ENCODE data around the gene RECQL. TPM values are rescaled to one million over a fixed set of nuclear protein-coding genes. Genes with fewer than 3 reads are reported as not detected.

Gene RECQL
- total RNA-seq, 4 donors from 2014 or later, result 14.0 to 32.5 (median 22.3) TPM

DNA sequence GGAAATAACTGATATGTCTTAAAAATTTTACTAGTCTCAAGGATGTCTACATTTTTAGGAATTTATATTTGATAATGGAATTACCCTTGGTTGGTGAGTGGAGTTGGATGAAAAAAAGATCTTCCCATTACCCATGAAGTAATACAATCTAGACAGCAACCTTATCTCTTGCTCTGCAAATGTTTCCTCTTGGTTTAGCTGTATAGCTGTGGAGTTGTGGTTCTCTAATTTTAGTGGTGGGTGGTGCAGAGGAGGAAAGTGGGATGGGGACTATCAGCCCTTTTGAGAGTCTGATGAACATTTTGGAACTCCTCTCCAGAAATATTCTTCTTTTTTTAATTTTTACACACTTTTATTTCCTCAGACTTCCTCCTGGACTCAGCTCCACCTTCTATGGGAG is 41.7 kb upstream of the RECQL start:
- Histone ChIP-seq H3K27me3 (no peaks in the 10 kb centered on the region), H3K36me3 (no peaks in the 10 kb centered on the region), H3K4me1 (no peaks in the 10 kb centered on the region), H3K27ac (no peak overlapping the region), H3K4me3 (no peak overlapping the region), H3K9me3 (no peaks in the 10 kb centered on the region)
- ATAC-seq (no peak), DNase-seq (no peak)
- intact Hi-C loops (cut with DNase I; ENCODE audit: low total_unique reads), result no loop called here
- TF ChIP-seq CTCF (IDR thresholded peaks at IDR 0.05 in 4 of 5, conservative IDR thresholded peaks at IDR 0.05 in 1 of 5), result no peak
- no peak for TF ChIP-seq POLR2A (IDR thresholded peaks at IDR 0.05)
- in situ Hi-C loops (cut with MboI; ENCODE audit: low sequenced_read_pairs in 4 of 4), result no loop called here

DNA sequence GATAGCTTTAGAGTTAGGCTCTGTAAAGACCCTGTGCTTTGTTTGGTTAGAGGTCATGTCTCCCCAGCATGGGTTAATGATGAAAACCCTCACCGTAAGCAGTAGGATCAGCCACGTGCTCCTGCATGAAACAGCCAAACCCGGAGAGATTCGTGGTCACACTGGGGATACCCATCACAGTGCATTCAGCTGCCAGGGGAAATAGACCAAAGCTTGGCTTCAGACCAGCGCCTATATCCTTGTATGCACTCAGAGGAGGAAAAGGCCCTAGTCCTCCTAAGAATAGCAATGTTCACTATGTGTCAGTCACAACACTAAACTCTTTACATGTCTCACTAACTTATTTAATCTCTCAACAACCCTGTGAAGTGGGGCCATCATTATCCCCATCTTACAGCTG is 41.0 kb upstream of the RECQL start:
- no peak overlapping the region for H3K27ac ChIP-seq
- in situ Hi-C loops (cut with MboI; ENCODE audit: low sequenced_read_pairs in 4 of 4) (no loop called here), intact Hi-C loops (cut with DNase I; ENCODE audit: low total_unique reads) (no loop called here)
- H3K36me3 ChIP-seq, result no peaks in the 10 kb centered on the region
- no peaks in the 10 kb centered on the region for H3K4me1 ChIP-seq
- H3K27me3 ChIP-seq, result no peaks in the 10 kb centered on the region
- no peak for DNase-seq
- no peak overlapping the region for H3K4me3 ChIP-seq
- H3K9me3 ChIP-seq, result no peaks in the 10 kb centered on the region
- ATAC-seq, result no peak
- no peak for TF ChIP-seq POLR2A (IDR thresholded peaks at IDR 0.05)
- TF ChIP-seq CTCF (IDR thresholded peaks at IDR 0.05 in 4 of 5, conservative IDR thresholded peaks at IDR 0.05 in 1 of 5), result no peak

DNA sequence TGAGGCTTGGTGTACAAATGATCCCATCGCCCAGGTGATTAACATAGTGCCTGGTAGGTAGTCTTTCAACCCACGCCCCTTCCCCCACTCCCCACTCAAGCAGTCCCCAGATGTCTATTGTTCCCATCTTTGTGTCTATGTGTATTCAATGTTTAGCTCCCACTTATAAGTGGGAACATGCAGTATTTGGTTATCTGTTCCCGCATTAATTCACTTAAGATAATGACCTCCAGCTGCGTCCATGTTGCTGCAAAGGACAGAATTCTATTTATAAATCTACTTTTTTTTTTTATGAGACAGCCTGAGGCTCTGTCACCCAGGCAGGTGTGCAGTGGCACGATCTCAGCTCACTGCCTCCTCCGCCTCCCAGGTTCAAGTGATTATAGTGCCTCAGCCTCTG is 40.3 kb upstream of the RECQL start:
- intact Hi-C loops (cut with DNase I; ENCODE audit: low total_unique reads) (no loop called here), in situ Hi-C loops (cut with MboI; ENCODE audit: low sequenced_read_pairs in 4 of 4) (no loop called here)
- Histone ChIP-seq H3K27ac (no peak overlapping the region), H3K4me3 (no peak overlapping the region), H3K36me3 (no peaks in the 10 kb centered on the region), H3K4me1 (no peaks in the 10 kb centered on the region), H3K9me3 (no peaks in the 10 kb centered on the region), H3K27me3 (no peaks in the 10 kb centered on the region)
- ATAC-seq, result no peak
- no peak for DNase-seq
- TF ChIP-seq POLR2A (IDR thresholded peaks at IDR 0.05) (no peak), CTCF (IDR thresholded peaks at IDR 0.05 in 4 of 5, conservative IDR thresholded peaks at IDR 0.05 in 1 of 5) (no peak)

DNA sequence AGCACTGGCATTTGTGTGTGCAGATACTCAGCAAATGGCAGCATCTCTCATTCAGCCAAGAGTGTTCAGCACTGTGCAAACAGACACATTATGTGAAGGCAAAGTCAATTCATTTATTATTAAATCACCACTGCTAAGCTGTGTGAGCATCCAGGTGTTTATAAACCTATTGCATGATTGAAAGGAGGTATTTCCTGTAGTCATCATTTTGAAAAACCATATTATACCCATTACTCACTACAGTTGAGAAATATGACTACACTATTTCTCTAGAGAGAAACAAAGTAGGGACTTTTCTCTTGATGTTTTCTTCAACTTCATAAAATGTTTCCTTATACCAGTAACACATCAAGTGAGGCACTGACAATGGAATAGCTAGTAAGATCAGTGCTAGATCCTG is 38.4 kb upstream of the RECQL start:
- H3K4me3 ChIP-seq, result no peak overlapping the region
- no peaks in the 10 kb centered on the region for H3K27me3 ChIP-seq
- in situ Hi-C loops (cut with MboI; ENCODE audit: low sequenced_read_pairs in 4 of 4) (no loop called here), intact Hi-C loops (cut with DNase I; ENCODE audit: low total_unique reads) (no loop called here)
- H3K27ac ChIP-seq, result no peak overlapping the region
- H3K9me3 ChIP-seq, result no peaks in the 10 kb centered on the region
- TF ChIP-seq CTCF (IDR thresholded peaks at IDR 0.05 in 4 of 5, conservative IDR thresholded peaks at IDR 0.05 in 1 of 5) (no peak), POLR2A (IDR thresholded peaks at IDR 0.05) (no peak)
- H3K36me3 ChIP-seq, result no peaks in the 10 kb centered on the region
- ATAC-seq (no peak), DNase-seq (no peak)
- no peaks in the 10 kb centered on the region for H3K4me1 ChIP-seq

DNA sequence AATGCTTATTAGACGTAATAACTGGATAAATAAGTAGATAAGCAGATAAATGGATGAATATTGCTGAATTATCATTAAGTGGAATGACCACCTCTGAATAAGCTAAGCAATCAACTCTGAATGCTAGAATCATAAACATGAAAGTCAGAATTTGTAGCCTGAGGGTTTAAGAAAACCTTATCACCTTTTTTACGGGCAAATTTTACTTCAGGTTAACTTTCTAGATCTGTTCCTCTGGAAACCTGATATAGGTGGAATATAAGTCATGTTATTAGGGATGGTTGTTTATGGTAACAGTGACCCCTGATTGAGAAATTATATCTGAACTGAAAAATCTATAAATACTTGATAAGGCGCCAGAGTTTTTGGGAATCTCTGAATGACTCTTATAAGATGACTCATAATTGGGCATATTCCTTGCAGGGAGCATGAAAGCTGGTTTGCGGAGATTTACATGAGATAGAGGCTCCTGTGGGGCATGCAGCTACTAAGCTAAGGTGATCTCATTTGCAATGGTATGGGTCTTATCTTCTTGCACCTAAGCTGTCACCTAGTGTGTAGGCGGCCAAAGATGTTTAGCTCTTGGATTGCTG is 36.7 kb upstream of the RECQL start:
- ATAC-seq, result no peak
- intact Hi-C loops (cut with DNase I; ENCODE audit: low total_unique reads), result no loop called here
- in situ Hi-C loops (cut with MboI; ENCODE audit: low sequenced_read_pairs in 4 of 4), result no loop called here

More for the DNA sequence above, 36.7 kb upstream of the RECQL start:
- no peak overlapping the region for H3K27ac ChIP-seq
- no peak overlapping the region for H3K4me3 ChIP-seq
- H3K4me1 ChIP-seq, result no peaks in the 10 kb centered on the region
- no peaks in the 10 kb centered on the region for H3K36me3 ChIP-seq
- DNase-seq, result no peak
- no peaks in the 10 kb centered on the region for H3K27me3 ChIP-seq
- TF ChIP-seq CTCF (IDR thresholded peaks at IDR 0.05 in 4 of 5, conservative IDR thresholded peaks at IDR 0.05 in 1 of 5) (no peak), POLR2A (IDR thresholded peaks at IDR 0.05) (no peak)
- H3K9me3 ChIP-seq, result no peaks in the 10 kb centered on the region
